ENCODE results near the gene ANTKMT. TPM values are rescaled to one million over a fixed set of nuclear protein-coding genes. Genes with fewer than 3 reads are reported as not detected.

ANTKMT gene
- total RNA-seq, 1 experiment from 2014 or later: 93.6 TPM

- peaks cover 3% of the 10 kb centered on the region; the same call in 1 of the 2 replicates for H3K36me3 ChIP-seq (ENCODE audit: control insufficient read depth, insufficient read depth, low read length)
- no peak overlapping the region for H3K4me3 ChIP-seq (ENCODE audit: low read depth in 2 of 2, low read length in 2 of 2)
- ATAC-seq (no peak), DNase-seq (ENCODE audit: low read depth, low spot score) (no peak)
- H3K4me1 ChIP-seq (ENCODE audit: control insufficient read depth, insufficient read depth, low read length): peaks cover 28% of the 10 kb centered on the region
- no TSS peak for BruUV-seq (replicated peaks)
- TF ChIP-seq REST (IDR thresholded peaks at IDR 0.05; ENCODE audit: insufficient read depth in 1 of 2, low read depth in 2 of 2, low read length in 1 of 2) (no peak), SIN3A (IDR thresholded peaks at IDR 0.05; ENCODE audit: borderline replicate concordance, insufficient read depth, low read depth, low read length) (no peak), POLR2AphosphoS5 (IDR thresholded peaks at IDR 0.05; ENCODE audit: low read depth, low read length) (no peak), TCF7L2 (IDR thresholded peaks at IDR 0.05; ENCODE audit: low read depth, low read length) (no peak), CTCF (IDR thresholded peaks at IDR 0.05) (no peak)
- no peaks in the 10 kb centered on the region for H3K9me3 ChIP-seq (ENCODE audit: control insufficient read depth, insufficient read depth, low read depth, low read length)
- ChIA-PET POLR2A (no interaction called here), CTCF (no interaction called here)
- in situ Hi-C loops (cut with HindIII; ENCODE audit: low pct_unique_long_range_greater_than_20kb, low sequenced_read_pairs): no loop called here
- no peaks in the 10 kb centered on the region for H3K27me3 ChIP-seq (ENCODE audit: control insufficient read depth, insufficient read depth, low read length)
- no peak overlapping the region for H3K27ac ChIP-seq (ENCODE audit: low read length)
- intact Hi-C loops (cut with micrococcal nuclease; ENCODE audit: unreplicated experiment): no loop called here
Measured at GRCh38 chr16:672371-672770, 48.6 kb upstream of the ANTKMT start.

GRCh38 chr16:672851-673250, 48.1 kb upstream of the ANTKMT start:
- Histone ChIP-seq H3K4me3 (ENCODE audit: low read depth in 2 of 2, low read length in 2 of 2) (no peak overlapping the region), H3K4me1 (ENCODE audit: control insufficient read depth, insufficient read depth, low read length) (peaks cover 28% of the 10 kb centered on the region), H3K27ac (ENCODE audit: low read length) (no peak overlapping the region), H3K9me3 (ENCODE audit: control insufficient read depth, insufficient read depth, low read depth, low read length) (no peaks in the 10 kb centered on the region), H3K36me3 (ENCODE audit: control insufficient read depth, insufficient read depth, low read length) (peaks cover 3% of the 10 kb centered on the region; the same call in 1 of the 2 replicates), H3K27me3 (ENCODE audit: control insufficient read depth, insufficient read depth, low read length) (no peaks in the 10 kb centered on the region)
- ChIA-PET CTCF (no interaction called here), POLR2A (no interaction called here)
- ATAC-seq (no peak), DNase-seq (ENCODE audit: low read depth, low spot score) (no peak)
- BruUV-seq (replicated peaks): no TSS peak
- in situ Hi-C loops (cut with HindIII; ENCODE audit: low pct_unique_long_range_greater_than_20kb, low sequenced_read_pairs) (no loop called here), intact Hi-C loops (cut with micrococcal nuclease; ENCODE audit: unreplicated experiment) (no loop called here)
- TF ChIP-seq CTCF (IDR thresholded peaks at IDR 0.05) (no peak), TCF7L2 (IDR thresholded peaks at IDR 0.05; ENCODE audit: low read depth, low read length) (no peak), REST (IDR thresholded peaks at IDR 0.05; ENCODE audit: insufficient read depth in 1 of 2, low read depth in 2 of 2, low read length in 1 of 2) (no peak), POLR2AphosphoS5 (IDR thresholded peaks at IDR 0.05; ENCODE audit: low read depth, low read length) (no peak), SIN3A (IDR thresholded peaks at IDR 0.05; ENCODE audit: borderline replicate concordance, insufficient read depth, low read depth, low read length) (no peak)

Measured in Panc1 (cell line).